Memory B cell (primary cell): ENCODE data around the gene ANKRD55.

ENCODE experiments used
- ATAC-seq: fragments of 150-1000 bp; cut with Tn5 transposase; 2 replicates; pipeline ENCODE4 v1.10.0; 2021; ENCODE audit warnings: low read depth, mild to moderate bottlenecking, moderate library complexity
- DNase-seq, 2 donors: peaks; one replicate each; pipeline ENCODE4 v3.0.0; 2022; ENCODE audit warnings: low spot score in 2 of 2
- H3K27ac Mint-ChIP-seq: one replicate; pipeline ENCODE4 v1.8.0; 2022; ENCODE audit warnings: mild to moderate bottlenecking, moderate library complexity, mixed read lengths
- H3K27me3 Mint-ChIP-seq: one replicate; pipeline ENCODE4 v1.8.0; 2022; ENCODE audit warnings: mixed read lengths
- H3K36me3 Mint-ChIP-seq: one replicate; pipeline ENCODE4 v1.8.0; 2022; ENCODE audit warnings: mild to moderate bottlenecking, mixed read lengths
- H3K4me1 Mint-ChIP-seq: one replicate; pipeline ENCODE4 v1.8.0; 2022; ENCODE audit warnings: mixed read lengths
- H3K4me3 Mint-ChIP-seq: one replicate; pipeline ENCODE4 v1.8.0; 2022; ENCODE audit warnings: mild to moderate bottlenecking, moderate library complexity, mixed read lengths
- H3K9me3 Mint-ChIP-seq: one replicate; pipeline ENCODE4 v1.8.0; 2022; ENCODE audit warnings: mixed read lengths

ANKRD55 gene

DNA sequence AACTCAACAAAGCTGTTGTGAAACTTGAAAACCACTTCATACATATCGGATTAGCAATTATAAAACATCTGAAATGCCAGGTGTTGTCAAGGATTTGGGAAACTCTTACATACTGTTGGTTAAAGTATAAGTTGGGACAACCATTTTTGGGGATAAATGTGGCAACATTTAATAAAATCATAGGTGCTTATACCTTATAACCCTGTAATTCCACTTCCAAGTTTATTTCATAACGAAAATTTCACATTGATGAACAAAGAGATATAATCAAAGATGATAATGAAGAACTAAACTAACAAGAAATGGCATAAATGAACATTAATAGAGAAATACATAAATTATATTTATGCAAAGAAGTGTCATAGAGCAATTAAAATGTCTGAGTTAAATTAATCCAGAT is 54.3 kb downstream of the ANKRD55 start:
- Mint-ChIP-seq H3K27ac (no peak overlapping the region), H3K4me1 (no peaks in the 10 kb centered on the region), H3K9me3 (no peaks in the 10 kb centered on the region), H3K36me3 (no peaks in the 10 kb centered on the region), H3K27me3 (peaks cover 5% of the 10 kb centered on the region), H3K4me3 (no peak overlapping the region)
- ATAC-seq (no peak), DNase-seq (no peak)

DNA sequence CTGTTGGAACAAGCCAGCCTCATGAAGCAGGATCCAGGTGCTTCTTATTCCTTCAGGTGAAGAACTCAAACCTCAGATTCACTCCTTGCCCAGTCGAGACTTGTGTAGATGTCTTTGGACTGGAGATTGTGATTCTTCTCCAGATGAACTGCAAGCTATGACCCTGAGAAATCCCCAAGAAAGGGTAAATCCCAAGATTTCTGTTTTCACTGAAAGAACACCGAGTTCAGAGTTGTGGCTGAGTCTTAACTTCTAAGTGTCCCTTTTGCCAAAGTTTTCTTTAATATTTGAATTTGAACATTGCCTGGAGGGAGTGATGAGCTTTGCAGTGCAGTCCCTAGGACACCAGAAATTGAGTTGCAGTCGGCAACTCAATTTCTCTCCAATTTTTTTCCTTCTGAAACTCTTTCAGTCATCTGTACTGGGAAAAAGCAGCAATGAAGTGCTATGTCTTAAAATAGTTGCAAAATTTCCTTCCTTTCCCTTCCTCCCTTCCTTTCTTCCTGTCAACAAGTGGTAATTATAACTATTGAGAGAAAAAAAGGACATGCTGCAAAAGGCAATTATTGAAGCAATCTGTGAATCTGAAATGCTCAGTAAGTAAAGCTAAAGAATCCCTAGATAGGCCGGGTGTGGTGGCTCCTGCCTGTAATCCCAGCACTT is 56.1 kb downstream of the ANKRD55 start:
- Mint-ChIP-seq H3K27ac (no peak overlapping the region), H3K36me3 (no peaks in the 10 kb centered on the region), H3K9me3 (no peaks in the 10 kb centered on the region), H3K4me3 (no peak overlapping the region), H3K27me3 (peaks cover 3% of the 10 kb centered on the region), H3K4me1 (no peaks in the 10 kb centered on the region)
- DNase-seq, result no peak
- ATAC-seq, result no peak

DNA sequence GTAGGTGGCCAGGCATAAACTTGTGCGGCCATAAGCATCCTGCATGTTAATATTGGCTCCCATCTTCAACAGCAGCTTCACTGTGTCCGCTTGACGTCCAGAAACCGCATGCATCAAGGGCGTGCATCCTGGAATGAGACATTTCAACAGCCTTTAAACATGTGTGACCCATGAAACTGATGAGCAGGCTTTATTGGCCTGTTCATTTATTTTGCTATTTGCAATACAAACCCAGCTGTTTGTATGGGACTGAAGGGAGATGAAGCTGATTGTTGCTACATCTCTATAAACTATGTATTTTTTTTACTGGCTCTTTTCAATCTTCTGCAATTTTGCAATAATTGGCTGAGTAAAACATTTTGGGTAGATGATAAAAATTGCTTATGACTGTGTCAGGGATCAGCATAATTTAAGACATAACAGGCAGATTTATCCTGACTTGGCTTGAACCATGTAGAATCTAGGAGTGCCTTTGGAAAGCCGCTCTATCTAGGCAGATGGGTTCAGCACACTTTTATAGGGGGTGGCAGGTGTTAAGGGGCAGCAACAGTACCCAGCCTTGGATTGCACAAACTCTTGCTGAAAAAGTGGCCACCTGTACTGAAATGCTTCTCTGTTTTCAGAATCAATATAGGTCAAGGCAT is 56.9 kb downstream of the ANKRD55 start:
- H3K9me3 Mint-ChIP-seq, result no peaks in the 10 kb centered on the region
- no peaks in the 10 kb centered on the region for H3K4me1 Mint-ChIP-seq
- H3K36me3 Mint-ChIP-seq, result no peaks in the 10 kb centered on the region
- H3K27ac Mint-ChIP-seq, result no peak overlapping the region
- peaks cover 5% of the 10 kb centered on the region for H3K27me3 Mint-ChIP-seq
- ATAC-seq (no peak), DNase-seq (no peak)
- no peak overlapping the region for H3K4me3 Mint-ChIP-seq

DNA sequence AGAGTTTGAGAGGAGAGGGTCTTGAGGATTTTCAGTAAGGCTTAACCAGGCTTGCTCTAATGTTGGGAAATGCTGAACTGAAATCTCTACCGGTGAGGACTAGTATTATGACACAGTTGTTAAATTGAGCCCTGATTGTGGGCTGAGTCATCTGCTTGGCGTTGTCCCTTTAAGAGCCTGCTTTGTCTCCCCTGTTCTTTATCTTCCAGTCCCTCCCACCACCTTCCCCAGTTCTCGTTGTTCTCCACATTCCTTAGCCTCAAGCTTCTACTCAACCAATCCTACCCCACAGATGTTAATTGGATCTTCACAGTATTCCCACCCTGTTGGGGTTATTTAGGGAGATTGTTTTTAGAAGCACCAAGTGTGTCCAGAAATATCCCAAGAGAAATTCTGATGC is 57.6 kb downstream of the ANKRD55 start:
- no peak for ATAC-seq
- H3K27me3 Mint-ChIP-seq, result peaks cover 10% of the 10 kb centered on the region
- H3K36me3 Mint-ChIP-seq, result no peaks in the 10 kb centered on the region
- H3K4me3 Mint-ChIP-seq, result no peak overlapping the region
- no peaks in the 10 kb centered on the region for H3K9me3 Mint-ChIP-seq
- no peaks in the 10 kb centered on the region for H3K4me1 Mint-ChIP-seq
- H3K27ac Mint-ChIP-seq, result no peak overlapping the region
- DNase-seq, result no peak

DNA sequence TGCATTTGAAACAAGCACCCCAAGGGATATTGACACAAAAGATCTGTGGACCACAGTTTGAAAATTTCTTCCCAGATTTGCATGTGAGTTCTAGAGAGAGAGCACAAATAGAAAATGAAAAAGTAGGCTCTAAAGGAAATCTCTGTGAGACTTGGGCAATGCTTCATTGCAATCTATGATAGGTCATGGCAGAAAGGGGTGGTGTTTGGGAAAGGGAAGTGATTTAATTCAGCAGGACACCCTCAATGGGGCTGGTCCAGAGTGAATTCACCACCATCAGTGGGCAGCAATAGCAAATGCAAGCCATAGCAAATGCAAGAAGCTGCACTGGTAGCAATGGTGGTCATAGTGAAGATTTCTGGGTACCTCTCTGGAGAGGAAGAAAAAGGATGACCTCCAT is 58.1 kb downstream of the ANKRD55 start:
- H3K4me3 Mint-ChIP-seq, result no peak overlapping the region
- no peaks in the 10 kb centered on the region for H3K36me3 Mint-ChIP-seq
- H3K27me3 Mint-ChIP-seq, result peaks cover 12% of the 10 kb centered on the region

DNA sequence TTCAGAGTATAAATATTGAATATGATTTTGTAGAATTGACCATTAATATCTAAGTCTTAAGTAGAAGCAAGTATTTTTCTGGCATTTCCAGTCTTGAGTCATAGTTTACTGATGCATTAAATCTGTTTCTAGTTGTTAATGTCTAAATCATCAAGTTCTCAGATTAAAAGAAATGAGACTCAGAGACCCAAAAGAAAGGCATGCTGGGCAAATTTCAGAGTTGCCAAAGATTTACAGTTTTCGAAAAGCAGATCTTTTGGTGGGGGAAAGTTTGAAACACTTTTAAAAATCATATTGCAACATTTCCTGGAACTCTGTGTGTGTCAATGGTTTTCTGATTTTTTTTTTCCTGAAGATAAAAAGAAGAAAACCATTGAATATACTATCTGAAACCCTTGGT is 60.9 kb downstream of the ANKRD55 start:
- no peak for DNase-seq
- no peak overlapping the region for H3K27ac Mint-ChIP-seq
- no peak overlapping the region for H3K4me3 Mint-ChIP-seq
- no peak for ATAC-seq
- H3K4me1 Mint-ChIP-seq, result peaks cover 5% of the 10 kb centered on the region
- no peaks in the 10 kb centered on the region for H3K36me3 Mint-ChIP-seq
- no peaks in the 10 kb centered on the region for H3K9me3 Mint-ChIP-seq
- peaks cover 13% of the 10 kb centered on the region for H3K27me3 Mint-ChIP-seq

More for the DNA sequence above, 58.1 kb downstream of the ANKRD55 start:
- DNase-seq (no peak), ATAC-seq (no peak)
- no peaks in the 10 kb centered on the region for H3K9me3 Mint-ChIP-seq
- no peaks in the 10 kb centered on the region for H3K4me1 Mint-ChIP-seq
- no peak overlapping the region for H3K27ac Mint-ChIP-seq

DNA sequence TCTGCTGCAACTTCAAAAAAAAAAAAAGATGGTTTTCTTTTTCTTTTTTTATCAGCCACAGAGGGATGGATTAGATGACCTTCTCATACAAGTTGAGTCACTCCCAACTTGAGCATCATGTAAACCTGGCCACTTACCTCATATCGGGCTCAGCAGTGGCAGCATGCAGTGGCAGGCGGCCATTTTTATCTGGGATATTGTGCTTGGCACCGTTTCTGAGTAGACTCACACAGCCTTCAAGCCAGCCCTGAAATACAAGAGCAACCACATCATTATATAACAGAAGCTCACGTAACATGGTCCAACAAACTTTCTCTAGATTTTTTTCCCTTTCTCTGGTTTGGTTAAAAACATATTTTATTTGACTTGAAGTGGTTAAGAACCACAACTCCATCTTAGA is 62.6 kb downstream of the ANKRD55 start:
- H3K36me3 Mint-ChIP-seq, result no peaks in the 10 kb centered on the region
- no peak overlapping the region for H3K4me3 Mint-ChIP-seq
- no peak overlapping the region for H3K27ac Mint-ChIP-seq
- ATAC-seq (no peak), DNase-seq (no peak)
- peaks cover 5% of the 10 kb centered on the region for H3K4me1 Mint-ChIP-seq
- no peaks in the 10 kb centered on the region for H3K9me3 Mint-ChIP-seq
- peaks cover 15% of the 10 kb centered on the region for H3K27me3 Mint-ChIP-seq

DNA sequence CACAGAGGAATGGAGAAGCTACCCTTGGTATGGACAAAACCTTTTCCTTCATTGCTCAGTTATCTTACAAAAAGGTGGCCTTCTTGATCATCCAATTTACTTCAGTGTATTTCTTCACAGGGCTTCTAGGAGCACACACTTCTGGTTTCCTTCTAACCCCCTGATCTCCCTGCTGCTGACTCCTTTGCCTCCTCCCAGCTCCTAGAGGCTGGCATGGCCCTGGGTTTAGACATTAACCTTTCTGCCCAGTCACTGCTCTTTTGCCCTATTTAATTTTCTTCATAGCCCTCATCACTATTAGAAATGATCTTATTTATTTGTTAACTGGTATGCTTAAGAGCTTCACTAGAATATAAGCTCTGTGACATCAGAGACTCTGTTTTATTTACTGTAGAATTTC is 63.2 kb downstream of the ANKRD55 start:
- H3K27ac Mint-ChIP-seq, result no peak overlapping the region
- H3K36me3 Mint-ChIP-seq, result no peaks in the 10 kb centered on the region
- no peak overlapping the region for H3K4me3 Mint-ChIP-seq
- H3K4me1 Mint-ChIP-seq, result peaks cover 5% of the 10 kb centered on the region
- H3K27me3 Mint-ChIP-seq, result peaks cover 18% of the 10 kb centered on the region
- H3K9me3 Mint-ChIP-seq, result no peaks in the 10 kb centered on the region
- no peak for DNase-seq
- no peak for ATAC-seq

DNA sequence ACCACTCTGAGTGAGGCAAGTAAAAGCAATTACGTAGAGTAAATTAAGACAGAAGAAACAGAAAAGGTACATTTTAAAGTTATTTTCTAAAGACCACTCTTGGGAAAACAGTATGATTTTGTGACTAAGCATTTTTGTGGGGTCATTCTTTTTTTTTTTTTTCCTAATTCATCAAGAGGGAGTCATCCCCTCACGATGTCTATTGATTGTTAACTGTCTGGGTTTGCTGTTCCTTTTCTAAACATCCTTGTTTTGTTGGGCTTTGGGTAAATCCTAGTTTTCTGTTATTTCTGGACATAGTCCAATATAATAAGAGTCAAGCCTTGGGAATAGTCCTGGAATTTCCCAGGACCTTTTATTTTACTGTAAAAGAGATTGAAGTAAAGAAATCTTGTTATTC is 63.8 kb downstream of the ANKRD55 start:
- ATAC-seq (no peak), DNase-seq (no peak)
- no peaks in the 10 kb centered on the region for H3K9me3 Mint-ChIP-seq
- H3K27me3 Mint-ChIP-seq, result peaks cover 15% of the 10 kb centered on the region
- H3K36me3 Mint-ChIP-seq, result no peaks in the 10 kb centered on the region
- H3K4me3 Mint-ChIP-seq, result no peak overlapping the region
- peaks cover 5% of the 10 kb centered on the region for H3K4me1 Mint-ChIP-seq
- no peak overlapping the region for H3K27ac Mint-ChIP-seq

DNA sequence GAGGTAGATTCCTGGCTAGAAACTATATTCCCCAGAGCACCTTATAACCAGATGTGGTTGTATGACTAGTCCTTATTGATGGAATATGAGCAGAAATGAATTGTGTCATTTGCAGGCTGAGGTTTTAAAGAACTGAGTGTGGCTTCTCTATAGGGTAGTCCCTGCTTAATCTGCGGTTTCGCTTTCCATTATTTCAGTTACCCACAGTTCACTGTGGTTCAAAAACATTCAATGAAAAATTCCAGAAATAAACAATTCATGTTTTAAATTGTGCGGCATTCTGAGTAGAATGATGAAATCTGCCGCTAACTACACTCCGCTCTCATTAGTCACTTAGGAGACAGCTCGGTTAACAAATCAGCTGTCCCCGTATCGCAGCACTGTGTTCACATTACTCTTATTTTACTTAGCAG is 65.1 kb downstream of the ANKRD55 start:
- Mint-ChIP-seq H3K27me3 (peaks cover 15% of the 10 kb centered on the region), H3K9me3 (no peaks in the 10 kb centered on the region), H3K36me3 (no peaks in the 10 kb centered on the region), H3K27ac (no peak overlapping the region), H3K4me1 (peaks cover 5% of the 10 kb centered on the region), H3K4me3 (no peak overlapping the region)
- ATAC-seq (no peak), DNase-seq (no peak)

DNA sequence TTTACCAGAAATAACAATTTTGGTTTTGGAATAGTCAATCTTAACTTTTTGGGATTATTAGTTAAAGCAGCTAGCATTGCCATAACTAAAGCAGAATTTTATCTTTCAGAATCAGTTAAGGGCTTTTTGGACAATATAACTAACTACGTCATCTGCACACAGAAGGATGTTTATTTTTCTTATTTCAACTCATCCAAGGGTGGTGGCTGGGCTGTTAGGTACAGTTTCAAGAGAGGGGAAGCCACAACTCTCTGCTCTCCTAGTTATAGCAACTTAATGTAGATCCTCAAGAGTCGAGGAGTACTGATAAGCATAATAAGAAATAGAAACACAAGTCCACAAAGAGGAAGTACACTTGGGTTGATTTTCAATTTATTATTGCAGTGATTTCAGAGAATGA is 65.6 kb downstream of the ANKRD55 start:
- no peaks in the 10 kb centered on the region for H3K9me3 Mint-ChIP-seq
- H3K4me3 Mint-ChIP-seq, result no peak overlapping the region
- peaks cover 17% of the 10 kb centered on the region for H3K27me3 Mint-ChIP-seq
- peaks cover 5% of the 10 kb centered on the region for H3K4me1 Mint-ChIP-seq
- H3K27ac Mint-ChIP-seq, result no peak overlapping the region
- DNase-seq, result no peak
- no peaks in the 10 kb centered on the region for H3K36me3 Mint-ChIP-seq
- no peak for ATAC-seq

DNA sequence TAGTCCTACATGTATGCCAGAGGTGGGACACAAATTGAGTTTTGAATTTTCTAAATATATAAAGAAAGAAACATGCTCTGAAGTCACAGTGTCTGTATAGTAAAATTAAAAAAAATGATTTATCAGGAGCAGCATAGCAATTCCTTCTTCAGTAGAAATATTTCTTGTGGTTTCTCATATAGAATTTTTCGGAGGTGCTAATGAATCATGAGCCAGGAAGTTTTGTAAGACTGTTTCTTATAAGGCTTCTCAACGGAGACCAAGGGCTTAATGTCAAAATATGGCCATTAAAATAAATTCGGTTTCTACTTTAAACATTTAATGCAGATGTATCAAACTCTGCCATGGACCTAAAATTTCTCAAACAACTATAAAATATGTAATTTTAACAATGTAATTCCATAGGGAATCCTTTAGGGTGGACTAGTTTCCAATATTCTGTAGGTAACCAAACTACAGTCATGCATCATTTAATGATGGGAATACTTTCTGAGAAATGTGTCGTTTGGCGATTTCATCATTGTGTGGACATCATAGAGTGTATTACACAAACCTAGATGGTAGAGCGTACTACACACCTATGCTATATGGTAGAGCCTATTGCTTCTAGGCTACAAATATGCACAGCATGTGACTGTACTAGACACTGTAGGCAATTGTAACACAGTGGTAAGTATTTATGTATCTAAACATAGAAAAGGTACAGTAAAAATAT is 66.3 kb downstream of the ANKRD55 start:
- no peaks in the 10 kb centered on the region for H3K36me3 Mint-ChIP-seq
- no peak overlapping the region for H3K4me3 Mint-ChIP-seq
- peaks cover 5% of the 10 kb centered on the region for H3K4me1 Mint-ChIP-seq
- no peak overlapping the region for H3K27ac Mint-ChIP-seq
- no peaks in the 10 kb centered on the region for H3K9me3 Mint-ChIP-seq
- peaks cover 17% of the 10 kb centered on the region for H3K27me3 Mint-ChIP-seq
- no peak for ATAC-seq
- no peak for DNase-seq

DNA sequence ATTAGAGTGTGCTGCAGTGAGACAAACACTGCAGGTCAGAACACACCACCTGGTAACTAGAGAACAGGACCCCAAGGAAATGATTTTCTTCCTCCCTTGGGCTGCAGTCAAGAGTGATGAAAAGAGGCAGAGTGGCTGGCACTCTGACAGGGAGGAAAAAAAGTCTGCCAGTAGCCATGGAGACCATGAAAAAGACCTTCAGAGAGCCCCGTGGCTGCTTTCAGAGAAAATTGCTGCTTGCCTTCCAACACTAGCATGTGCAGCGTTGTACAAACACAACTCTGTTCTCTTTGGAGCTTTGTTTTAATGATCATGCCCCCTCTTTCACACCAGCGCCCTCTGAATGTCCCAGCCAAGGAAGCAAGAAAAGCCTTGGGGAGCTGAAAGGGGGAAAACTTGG is 68.8 kb downstream of the ANKRD55 start:
- H3K4me3 Mint-ChIP-seq, result no peak overlapping the region
- H3K36me3 Mint-ChIP-seq, result no peaks in the 10 kb centered on the region
- peaks cover 9% of the 10 kb centered on the region for H3K27me3 Mint-ChIP-seq
- H3K4me1 Mint-ChIP-seq, result peaks cover 5% of the 10 kb centered on the region
- no peaks in the 10 kb centered on the region for H3K9me3 Mint-ChIP-seq
- DNase-seq (no peak), ATAC-seq (no peak)
- H3K27ac Mint-ChIP-seq, result no peak overlapping the region

DNA sequence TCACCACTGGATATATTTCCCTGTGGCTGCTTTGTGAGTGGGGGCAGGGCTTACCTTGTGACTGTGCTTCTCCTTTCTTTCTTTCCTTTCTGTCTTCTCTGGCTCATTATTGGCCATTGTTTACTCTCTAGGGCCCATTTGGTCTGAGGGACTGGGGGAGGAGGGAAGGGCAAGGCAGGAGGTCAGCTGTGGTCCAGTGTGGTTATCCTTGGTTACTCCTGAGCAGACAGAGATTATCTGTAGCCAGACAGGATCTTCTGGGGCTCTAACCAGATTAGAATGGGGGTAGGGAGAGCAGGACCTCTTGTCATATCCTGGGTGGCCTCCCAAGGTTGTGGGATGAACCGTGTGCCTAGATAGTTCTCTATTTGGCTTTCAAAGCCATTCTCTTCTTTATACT is 71.2 kb downstream of the ANKRD55 start:
- H3K27ac Mint-ChIP-seq, result no peak overlapping the region
- H3K4me1 Mint-ChIP-seq, result no peaks in the 10 kb centered on the region
- no peak for ATAC-seq
- no peaks in the 10 kb centered on the region for H3K9me3 Mint-ChIP-seq
- H3K27me3 Mint-ChIP-seq, result peaks cover 8% of the 10 kb centered on the region
- no peak for DNase-seq
- H3K36me3 Mint-ChIP-seq, result no peaks in the 10 kb centered on the region
- no peak overlapping the region for H3K4me3 Mint-ChIP-seq
